ENCODE measurements around the gene DHRS11. TPM values are rescaled to one million over a fixed set of nuclear protein-coding genes. Genes with fewer than 3 reads are reported as not detected.

DHRS11 gene
- total RNA-seq, 1 experiment from 2014 or later, result 38.0 TPM

DNA sequence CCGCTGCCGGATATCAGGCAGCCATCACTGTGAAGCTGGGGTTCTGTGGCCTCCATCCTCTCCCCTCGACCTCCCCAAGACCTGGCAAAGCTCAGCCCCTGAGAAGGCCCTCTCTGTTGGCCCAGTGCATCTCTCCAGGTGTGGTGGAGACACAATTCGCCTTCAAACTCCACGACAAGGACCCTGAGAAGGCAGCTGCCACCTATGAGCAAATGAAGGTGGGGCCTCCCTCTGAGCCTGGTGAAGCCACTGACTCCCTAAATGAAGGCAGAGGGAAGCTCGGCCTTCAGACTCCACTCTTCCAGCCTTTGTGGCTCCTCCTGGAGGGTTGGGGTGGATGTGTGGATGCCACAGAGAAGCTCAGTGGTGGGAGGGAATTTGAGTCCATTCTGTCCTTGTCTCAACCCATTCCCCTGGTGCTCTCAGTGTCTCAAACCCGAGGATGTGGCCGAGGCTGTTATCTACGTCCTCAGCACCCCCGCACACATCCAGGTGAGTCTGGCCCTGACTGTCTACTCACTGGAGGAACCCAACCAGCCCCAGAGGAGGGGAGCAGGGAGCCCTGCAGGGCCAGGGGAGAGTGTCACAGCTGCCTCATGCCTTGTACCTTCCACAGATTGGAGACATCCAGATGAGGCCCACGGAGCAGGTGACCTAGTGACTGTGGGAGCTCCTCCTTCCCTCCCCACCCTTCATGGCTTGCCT lies 8.0 kb downstream of the DHRS11 start:
- TF ChIP-seq, protein P1, sequence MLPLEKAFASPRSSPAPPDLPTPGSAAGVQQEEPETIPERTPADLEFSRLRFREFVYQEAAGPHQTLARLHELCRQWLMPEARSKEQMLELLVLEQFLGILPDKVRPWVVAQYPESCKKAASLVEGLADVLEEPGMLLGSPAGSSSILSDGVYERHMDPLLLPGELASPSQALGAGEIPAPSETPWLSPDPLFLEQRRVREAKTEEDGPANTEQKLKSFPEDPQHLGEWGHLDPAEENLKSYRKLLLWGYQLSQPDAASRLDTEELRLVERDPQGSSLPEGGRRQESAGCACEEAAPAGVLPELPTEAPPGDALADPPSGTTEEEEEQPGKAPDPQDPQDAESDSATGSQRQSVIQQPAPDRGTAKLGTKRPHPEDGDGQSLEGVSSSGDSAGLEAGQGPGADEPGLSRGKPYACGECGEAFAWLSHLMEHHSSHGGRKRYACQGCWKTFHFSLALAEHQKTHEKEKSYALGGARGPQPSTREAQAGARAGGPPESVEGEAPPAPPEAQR (CRISPR knock-in tag; IDR thresholded peaks at IDR 0.05), result no peak
- TF ChIP-seq, protein P2, sequence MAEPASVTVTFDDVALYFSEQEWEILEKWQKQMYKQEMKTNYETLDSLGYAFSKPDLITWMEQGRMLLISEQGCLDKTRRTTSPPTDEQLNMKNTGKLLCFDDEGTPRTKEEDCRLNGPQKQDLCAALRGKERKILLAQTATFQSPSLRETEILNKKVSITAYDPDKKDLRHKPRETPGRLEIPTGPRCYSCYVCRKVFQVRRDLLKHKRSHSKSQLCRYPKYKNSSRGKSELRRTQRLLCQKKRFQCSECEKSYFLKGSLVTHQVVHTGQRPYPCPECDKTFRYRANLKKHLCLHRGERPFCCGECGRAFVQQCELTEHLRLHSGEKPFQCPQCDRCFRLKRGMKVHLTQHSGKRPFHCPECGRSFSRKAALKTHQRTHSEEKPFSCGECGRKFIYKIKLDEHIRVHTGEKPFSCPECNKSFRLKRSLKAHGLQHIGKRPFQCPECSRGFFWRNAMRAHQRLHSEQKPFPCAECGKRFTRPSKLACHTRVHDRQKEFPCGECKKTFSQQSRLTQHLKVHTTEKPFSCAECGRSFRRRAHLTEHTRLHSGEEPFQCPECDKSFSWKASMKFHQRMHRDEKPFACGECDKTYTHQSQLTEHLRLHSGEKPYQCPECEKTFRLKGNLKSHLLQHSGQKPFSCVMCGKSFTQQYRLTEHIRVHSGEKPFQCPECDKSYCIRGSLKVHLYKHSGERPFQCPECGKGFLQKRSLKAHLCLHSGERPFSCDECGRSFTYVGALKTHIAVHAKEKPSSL (CRISPR knock-in tag; conservative IDR thresholded peaks at IDR 0.05), result no peak
- TF ChIP-seq, protein P3, sequence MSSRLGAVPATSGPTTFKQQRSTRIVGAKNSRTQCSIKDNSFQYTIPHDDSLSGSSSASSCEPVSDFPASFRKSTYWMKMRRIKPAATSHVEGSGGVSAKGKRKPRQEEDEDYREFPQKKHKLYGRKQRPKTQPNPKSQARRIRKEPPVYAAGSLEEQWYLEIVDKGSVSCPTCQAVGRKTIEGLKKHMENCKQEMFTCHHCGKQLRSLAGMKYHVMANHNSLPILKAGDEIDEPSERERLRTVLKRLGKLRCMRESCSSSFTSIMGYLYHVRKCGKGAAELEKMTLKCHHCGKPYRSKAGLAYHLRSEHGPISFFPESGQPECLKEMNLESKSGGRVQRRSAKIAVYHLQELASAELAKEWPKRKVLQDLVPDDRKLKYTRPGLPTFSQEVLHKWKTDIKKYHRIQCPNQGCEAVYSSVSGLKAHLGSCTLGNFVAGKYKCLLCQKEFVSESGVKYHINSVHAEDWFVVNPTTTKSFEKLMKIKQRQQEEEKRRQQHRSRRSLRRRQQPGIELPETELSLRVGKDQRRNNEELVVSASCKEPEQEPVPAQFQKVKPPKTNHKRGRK (CRISPR knock-in tag; IDR thresholded peaks at IDR 0.05; ENCODE audit: borderline replicate concordance), result no peak
- TF ChIP-seq ESRRA (CRISPR knock-in tag; IDR thresholded peaks at IDR 0.05; ENCODE audit: borderline replicate concordance) (no peak), FOXK1 (CRISPR knock-in tag; IDR thresholded peaks at IDR 0.05) (no peak), ZNF671 (CRISPR knock-in tag; IDR thresholded peaks at IDR 0.05) (no peak), ATF1 (CRISPR knock-in tag; IDR thresholded peaks at IDR 0.05) (no peak), FOXP1 (CRISPR knock-in tag; IDR thresholded peaks at IDR 0.05; ENCODE audit: borderline replicate concordance) (no peak), ZNF138 (CRISPR knock-in tag; conservative IDR thresholded peaks at IDR 0.05) (no peak), RELA (CRISPR knock-in tag; IDR thresholded peaks at IDR 0.05; ENCODE audit: borderline replicate concordance) (no peak), IRF2 (CRISPR knock-in tag; IDR thresholded peaks at IDR 0.05; ENCODE audit: borderline replicate concordance, low read depth) (no peak), NFE2L1 (CRISPR knock-in tag; IDR thresholded peaks at IDR 0.05) (no peak)
- TF ChIP-seq, protein P4, sequence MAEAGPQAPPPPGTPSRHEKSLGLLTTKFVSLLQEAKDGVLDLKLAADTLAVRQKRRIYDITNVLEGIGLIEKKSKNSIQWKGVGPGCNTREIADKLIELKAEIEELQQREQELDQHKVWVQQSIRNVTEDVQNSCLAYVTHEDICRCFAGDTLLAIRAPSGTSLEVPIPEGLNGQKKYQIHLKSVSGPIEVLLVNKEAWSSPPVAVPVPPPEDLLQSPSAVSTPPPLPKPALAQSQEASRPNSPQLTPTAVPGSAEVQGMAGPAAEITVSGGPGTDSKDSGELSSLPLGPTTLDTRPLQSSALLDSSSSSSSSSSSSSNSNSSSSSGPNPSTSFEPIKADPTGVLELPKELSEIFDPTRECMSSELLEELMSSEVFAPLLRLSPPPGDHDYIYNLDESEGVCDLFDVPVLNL (CRISPR knock-in tag; IDR thresholded peaks at IDR 0.05; ENCODE audit: borderline replicate concordance, low read depth), result no peak
- TF ChIP-seq, protein P5, sequence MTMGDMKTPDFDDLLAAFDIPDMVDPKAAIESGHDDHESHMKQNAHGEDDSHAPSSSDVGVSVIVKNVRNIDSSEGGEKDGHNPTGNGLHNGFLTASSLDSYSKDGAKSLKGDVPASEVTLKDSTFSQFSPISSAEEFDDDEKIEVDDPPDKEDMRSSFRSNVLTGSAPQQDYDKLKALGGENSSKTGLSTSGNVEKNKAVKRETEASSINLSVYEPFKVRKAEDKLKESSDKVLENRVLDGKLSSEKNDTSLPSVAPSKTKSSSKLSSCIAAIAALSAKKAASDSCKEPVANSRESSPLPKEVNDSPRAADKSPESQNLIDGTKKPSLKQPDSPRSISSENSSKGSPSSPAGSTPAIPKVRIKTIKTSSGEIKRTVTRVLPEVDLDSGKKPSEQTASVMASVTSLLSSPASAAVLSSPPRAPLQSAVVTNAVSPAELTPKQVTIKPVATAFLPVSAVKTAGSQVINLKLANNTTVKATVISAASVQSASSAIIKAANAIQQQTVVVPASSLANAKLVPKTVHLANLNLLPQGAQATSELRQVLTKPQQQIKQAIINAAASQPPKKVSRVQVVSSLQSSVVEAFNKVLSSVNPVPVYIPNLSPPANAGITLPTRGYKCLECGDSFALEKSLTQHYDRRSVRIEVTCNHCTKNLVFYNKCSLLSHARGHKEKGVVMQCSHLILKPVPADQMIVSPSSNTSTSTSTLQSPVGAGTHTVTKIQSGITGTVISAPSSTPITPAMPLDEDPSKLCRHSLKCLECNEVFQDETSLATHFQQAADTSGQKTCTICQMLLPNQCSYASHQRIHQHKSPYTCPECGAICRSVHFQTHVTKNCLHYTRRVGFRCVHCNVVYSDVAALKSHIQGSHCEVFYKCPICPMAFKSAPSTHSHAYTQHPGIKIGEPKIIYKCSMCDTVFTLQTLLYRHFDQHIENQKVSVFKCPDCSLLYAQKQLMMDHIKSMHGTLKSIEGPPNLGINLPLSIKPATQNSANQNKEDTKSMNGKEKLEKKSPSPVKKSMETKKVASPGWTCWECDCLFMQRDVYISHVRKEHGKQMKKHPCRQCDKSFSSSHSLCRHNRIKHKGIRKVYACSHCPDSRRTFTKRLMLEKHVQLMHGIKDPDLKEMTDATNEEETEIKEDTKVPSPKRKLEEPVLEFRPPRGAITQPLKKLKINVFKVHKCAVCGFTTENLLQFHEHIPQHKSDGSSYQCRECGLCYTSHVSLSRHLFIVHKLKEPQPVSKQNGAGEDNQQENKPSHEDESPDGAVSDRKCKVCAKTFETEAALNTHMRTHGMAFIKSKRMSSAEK (CRISPR knock-in tag; IDR thresholded peaks at IDR 0.05; ENCODE audit: borderline replicate concordance), result no peak
- TF ChIP-seq, protein P6, sequence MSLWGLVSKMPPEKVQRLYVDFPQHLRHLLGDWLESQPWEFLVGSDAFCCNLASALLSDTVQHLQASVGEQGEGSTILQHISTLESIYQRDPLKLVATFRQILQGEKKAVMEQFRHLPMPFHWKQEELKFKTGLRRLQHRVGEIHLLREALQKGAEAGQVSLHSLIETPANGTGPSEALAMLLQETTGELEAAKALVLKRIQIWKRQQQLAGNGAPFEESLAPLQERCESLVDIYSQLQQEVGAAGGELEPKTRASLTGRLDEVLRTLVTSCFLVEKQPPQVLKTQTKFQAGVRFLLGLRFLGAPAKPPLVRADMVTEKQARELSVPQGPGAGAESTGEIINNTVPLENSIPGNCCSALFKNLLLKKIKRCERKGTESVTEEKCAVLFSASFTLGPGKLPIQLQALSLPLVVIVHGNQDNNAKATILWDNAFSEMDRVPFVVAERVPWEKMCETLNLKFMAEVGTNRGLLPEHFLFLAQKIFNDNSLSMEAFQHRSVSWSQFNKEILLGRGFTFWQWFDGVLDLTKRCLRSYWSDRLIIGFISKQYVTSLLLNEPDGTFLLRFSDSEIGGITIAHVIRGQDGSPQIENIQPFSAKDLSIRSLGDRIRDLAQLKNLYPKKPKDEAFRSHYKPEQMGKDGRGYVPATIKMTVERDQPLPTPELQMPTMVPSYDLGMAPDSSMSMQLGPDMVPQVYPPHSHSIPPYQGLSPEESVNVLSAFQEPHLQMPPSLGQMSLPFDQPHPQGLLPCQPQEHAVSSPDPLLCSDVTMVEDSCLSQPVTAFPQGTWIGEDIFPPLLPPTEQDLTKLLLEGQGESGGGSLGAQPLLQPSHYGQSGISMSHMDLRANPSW (CRISPR knock-in tag; conservative IDR thresholded peaks at IDR 0.05; ENCODE audit: low read depth), result no peak
- H3K27ac Mint-ChIP-seq, result no peak overlapping the region
- ChIA-PET CTCF (interaction anchor here (4.5 kb wide), 1 partner anchor 7 kb away, joined by 58 read pairs; the partner anchor contains the start of gene DHRS11), POLR2A (no interaction called here)
- peaks cover 23% of the 10 kb centered on the region for H3K4me1 Mint-ChIP-seq
- H3K4me3 Mint-ChIP-seq, result no peak overlapping the region
- ATAC-seq (no peak), DNase-seq (ENCODE audit: low spot score) (no peak)
- peaks cover 10% of the 10 kb centered on the region for H3K36me3 Mint-ChIP-seq
- no peaks in the 10 kb centered on the region for H3K27me3 Mint-ChIP-seq (ENCODE audit: low read depth)
- no peaks in the 10 kb centered on the region for H3K9me3 Mint-ChIP-seq

Data from WTC11 (cell line).